PFSK-1 (cell line): ENCODE results near the gene XPO6.

Experiments
- SIN3A ChIP-seq: IDR thresholded peaks from 2 replicates; pipeline ENCODE4 v1.6.1; 2012; ENCODE audit warnings: mild to moderate bottlenecking, low read length, moderate library complexity, borderline replicate concordance; ENCODE audit not compliant: insufficient read depth
- TAF1 ChIP-seq: IDR thresholded peaks from 2 replicates; pipeline ENCODE4 v1.6.1; 2012; ENCODE audit warnings: low read length, control low read depth, borderline replicate concordance; ENCODE audit not compliant: insufficient read depth

DNA sequence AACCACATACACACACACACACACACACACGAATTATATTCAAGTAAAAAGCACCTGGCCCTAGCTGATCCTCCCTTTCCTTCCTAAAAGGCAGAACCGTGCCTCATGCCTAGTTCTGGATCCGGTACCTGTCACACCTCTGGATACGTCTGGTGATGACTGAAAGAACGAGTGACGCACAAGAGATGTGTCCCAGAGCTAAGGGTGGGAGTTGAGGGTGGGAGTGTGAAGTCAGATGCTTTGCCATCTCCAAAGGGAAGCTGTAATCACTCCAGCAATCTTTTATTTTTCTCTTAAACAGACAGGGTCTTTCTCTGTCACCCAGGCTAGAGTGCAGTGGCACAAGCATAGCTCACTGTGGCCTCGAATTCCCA lies 121.8 kb downstream of the XPO6 start:
- no peak for TF ChIP-seq TAF1
- TF ChIP-seq SIN3A: no peak
